CD4-positive, alpha-beta T cell treated with Interferon gamma for 1 hour (primary cell): ENCODE measurements around the gene TEPSIN.

ENCODE experiments used
- DNase-seq: peaks from one replicate; pipeline ENCODE4 v3.0.0-alpha.2; 2020

Gene TEPSIN

DNA sequence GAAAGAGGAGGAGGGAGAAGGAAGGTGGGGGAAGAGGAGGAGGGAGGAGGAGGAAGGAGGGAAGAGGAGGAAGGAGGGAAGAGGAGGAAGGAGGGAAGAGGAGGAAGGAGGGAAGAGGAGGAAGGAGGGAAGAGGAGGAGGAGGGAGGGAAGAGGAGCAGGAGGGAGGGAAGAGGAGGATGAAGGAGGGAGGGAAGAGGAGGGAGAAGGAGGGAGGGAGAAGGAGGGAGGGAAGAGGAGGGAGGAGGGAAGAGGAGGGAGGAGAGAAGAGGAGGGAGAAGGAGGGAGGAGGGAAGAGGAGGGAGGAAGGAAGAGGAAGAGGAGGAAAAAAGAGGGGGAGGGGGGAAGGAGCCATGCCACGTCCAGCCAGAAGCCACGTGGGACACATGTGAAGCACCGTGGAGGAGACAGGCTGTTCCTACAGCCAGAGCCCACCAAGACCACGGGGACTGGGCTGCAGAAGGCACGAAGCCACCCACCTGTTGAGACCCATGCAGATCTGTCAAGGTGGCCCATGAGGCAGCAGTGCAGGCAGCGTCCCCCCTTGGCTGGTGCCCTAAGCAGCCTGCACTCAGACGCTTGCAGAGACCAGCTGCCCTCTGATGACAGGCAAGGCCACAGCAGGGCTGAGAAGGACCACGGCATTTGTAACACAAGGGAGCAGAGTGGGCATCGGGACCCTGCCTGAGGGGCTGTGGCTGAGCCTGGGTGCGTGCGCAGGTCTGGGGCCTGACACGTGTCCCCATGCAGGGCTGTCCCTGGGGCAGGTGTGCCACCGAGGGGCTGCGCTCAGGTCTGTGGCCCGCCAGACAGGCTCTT is 10.6 kb upstream of the TEPSIN start:
- no peak for DNase-seq

DNA sequence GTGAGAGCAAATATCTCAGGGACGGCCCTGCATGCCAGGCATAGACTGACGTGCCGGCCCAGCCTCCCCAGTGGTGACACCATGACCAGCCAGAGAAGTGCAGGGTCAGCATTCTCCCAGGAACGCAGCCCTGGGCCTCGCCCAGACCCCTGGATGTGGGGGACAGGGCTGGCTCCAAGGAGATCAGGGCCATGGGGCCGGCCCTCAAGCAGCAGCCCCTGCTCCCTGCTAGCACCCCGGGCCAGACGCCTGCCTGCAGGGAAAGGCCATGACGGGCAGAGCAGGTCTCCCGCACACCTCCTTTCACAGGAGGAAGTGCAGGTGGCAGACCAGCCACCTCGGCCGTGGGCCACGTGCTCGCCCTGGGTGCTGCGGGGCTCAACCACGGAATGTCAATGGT is 9.8 kb upstream of the TEPSIN start:
- DNase-seq, result no peak

DNA sequence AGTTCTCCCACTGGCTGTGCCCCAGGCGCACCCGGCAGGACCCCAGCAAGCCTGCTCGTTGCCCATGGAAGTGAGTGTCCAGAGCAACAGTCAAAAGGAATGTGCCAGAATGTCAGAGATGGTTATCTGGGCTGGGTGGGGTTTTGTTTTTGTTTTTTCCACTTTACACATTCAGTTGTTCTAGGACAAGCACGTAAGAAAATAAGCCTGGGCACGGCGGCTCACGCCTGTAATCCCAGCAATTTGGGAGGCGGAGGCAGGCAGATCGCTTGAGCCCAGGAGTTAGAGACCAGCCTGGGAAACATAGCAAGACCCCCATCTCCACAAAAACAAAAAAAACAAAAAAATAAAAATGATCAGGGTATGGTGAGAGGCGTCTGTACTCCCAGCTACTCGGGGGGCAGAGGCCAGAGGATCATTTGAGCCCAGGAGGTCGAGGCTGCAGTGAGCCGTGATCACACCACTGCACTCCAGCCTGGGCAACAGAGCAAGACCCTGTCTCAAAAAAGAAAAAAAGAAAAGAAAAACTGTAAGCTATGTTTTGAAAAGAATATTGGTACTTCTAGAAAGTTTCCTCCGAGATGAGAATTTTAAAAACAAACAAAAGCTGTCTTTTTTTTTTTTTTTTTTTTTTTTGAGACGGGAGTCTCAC is 8.6 kb upstream of the TEPSIN start:
- DNase-seq, result no peak

DNA sequence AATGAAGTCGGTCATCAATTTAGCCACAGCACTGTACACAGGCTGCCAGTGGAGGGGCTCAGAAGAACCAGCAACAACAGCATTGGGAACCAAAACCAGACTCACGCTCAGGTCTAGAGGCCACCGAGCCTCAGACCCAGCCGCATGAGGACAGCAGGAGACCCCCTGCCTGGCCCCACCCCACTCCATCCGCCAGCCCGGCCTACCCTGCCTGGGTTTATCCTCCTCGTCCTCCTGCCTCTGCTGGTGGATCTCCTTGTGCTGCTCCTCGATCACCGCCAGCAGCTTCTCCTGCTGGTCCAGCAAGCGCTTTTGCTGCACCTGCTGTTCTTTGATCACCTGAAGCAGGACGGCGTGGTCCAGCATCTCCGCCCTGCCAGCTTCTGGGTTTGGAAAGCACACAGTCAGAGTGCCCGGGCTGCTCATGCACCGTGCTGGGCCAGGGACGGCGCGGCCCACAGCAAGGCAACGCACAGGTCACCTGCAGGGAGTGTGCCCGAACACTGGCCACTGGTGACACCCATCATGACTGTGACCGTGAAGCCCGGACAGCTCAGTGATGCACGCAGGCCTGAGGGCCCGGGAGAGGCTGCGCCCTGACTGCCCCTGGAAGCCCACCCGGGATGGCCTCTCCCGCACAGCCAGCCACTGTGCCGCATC is 8.0 kb upstream of the TEPSIN start:
- no peak for DNase-seq

DNA sequence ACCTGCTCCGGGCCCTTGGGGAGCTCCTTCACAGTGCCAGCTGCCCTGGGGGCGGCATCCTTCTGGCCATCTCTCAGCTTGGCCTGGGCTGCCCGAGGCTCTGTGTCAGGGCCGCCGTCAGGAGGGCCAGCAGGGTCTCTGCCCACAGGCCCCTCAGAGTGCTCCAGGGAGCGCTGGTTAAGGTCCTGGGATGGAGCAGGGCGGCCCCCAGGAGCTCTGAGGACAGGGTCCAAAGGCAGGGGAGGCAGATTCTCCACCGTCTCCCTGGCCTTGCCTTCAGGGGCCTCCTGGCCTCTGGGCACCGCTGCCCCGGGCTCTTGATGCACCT is 7.5 kb upstream of the TEPSIN start:
- DNase-seq, result no peak

DNA sequence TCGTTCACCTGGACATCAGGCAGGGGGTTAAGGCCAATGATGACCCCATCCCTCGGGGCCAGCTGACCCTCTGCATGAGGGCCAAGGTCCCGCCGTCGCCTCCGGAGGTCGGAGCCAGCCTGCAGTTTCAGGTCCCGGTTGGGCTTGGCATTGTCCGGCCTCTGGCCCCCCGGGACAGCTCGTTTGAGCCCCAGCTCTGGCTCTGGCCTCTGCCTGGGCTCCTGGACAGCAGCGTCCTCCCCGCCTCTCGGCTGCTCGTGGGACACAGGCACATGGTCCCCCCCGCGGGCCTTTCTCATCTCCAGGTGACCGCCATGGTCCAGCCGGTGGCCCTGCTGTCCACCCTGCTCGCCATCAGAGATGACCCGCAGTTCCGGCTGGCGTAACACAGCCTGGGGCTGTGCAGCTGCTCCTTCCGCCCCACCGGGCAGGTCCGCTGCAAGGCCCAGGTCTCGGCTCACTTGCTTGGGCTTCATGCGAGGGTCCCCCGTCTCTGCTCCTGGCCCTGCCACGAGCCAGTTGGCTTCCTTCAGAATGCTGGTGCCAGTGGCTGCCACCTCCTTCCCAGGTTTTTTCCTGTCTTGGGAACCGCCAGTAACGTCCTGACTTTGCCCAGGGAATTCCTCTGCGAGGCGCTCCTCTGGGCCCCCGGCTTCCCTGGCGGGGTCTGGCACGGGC is 6.9 kb upstream of the TEPSIN start:
- no peak for DNase-seq

DNA sequence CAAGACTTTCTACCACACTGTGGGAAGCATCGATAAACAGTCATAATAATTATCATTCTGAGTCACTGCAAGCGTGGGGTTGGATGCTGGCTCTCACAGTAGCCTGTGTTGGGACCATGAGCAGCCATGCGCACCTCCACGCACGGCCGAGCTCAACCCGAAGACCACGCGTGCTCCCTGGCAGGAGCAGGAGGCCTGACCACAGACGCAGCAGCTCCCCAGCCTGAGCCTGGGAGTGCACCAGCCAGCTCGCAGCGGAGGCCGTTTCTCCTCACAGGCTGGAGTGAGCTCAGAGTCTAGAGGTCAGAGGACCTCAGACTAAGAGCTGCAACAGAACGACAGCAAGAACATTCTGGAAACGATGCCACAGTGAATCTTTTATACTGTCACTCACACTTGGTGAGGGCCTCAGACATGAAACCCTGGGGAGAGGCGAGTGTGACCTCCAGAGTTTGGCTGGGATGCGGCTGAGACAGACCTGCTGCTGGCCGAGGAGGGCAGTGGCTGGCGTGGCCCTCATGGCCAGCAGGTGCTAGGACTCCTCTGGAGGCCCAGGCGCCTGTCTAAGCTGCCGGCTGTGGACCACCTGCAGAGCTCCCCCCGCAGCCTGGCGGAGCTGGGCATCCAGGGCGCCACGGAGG is 6.3 kb upstream of the TEPSIN start:
- DNase-seq, result no peak

DNA sequence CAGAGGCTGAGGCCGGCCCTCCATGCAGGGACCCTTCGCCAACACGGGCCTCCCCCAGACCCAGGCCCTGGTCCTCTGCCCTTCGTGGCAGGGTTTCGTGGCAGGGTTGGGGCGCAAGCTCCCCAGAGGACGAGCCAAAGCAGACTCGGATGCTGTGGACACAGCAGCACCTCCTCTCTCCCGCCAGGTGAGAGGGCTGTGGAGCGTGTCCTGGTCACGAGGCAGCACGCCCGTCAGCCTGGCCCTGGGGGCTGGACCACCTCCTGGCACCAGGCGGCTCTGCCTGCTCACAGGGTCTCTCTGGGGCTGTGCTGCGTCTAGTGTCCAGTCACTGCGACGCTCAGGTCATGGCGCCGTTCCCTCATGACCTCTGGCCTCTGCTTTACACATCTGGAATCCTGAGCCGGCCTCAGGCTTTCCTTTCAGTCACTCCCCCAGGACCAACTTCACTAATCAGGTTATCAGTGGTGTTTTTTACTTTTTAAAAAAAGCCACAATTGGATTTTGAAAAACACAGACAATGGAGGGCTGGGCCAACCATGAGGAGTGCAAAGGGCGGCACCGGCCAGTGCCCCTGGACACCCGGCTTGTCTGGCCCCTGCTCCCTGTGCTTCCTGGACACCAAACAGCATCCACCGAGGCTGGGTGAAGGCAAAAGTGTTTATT is 5.6 kb upstream of the TEPSIN start:
- DNase-seq, result no peak

DNA sequence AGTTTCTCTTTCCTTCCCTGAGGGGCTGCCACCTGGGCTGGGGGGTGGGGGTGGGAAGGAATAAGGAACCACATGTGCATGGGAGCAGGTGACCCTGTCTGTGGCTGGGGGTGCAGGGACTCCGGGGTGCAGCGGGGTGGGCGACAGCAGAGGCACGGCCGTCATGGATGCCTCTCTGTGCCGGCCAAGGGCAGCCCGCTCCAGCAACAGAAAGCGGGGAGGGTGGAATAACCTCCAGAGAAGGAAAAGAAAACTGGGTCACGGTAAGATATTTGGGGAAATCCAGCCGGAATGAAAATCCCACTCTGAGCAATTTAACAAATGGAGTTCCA is 4.4 kb upstream of the TEPSIN start:
- no peak for DNase-seq

DNA sequence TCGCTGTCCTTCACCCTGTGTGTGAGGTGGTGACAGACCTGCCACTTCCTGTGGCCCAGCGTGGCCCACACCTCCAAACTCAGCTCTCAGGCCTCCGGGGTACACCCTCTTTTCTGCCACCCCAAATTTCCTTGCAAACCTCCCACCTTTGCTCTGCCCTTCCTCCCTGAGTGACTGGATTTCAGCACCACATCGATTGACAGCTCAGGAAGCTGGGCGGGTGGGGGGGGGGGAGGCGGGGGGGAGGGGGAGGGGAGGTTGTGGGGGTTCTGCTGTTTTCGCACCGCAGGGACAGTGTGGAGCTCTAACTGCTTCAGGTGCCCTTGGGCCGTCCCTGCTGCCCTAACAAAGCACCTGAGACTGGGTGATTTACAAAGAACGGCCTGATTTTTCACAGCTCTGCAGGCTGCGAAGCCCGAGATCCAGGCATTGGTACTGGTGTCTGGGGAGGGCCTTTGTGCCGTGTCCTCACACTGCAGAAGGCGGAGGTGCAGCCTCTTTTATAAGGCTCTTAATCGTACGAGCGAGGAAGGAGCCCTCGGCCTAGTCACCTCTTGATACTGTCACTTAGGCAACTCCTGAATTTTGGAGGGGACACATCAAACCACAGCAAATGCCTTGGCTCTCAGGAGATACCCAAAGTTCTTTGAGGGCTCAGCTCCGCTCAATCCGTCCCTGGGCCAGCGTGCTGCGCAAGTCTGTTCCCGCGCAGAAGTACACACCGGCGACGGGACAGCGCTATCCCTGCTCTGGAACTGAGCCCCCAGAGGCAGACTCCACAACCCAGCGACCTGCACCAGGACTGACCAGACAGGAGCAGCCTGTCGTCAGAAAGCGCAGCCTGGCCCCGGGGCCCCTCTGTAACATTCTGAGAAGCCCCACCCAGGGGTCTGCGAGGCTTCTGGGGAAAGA is 3.8 kb upstream of the TEPSIN start:
- DNase-seq, result no peak

DNA sequence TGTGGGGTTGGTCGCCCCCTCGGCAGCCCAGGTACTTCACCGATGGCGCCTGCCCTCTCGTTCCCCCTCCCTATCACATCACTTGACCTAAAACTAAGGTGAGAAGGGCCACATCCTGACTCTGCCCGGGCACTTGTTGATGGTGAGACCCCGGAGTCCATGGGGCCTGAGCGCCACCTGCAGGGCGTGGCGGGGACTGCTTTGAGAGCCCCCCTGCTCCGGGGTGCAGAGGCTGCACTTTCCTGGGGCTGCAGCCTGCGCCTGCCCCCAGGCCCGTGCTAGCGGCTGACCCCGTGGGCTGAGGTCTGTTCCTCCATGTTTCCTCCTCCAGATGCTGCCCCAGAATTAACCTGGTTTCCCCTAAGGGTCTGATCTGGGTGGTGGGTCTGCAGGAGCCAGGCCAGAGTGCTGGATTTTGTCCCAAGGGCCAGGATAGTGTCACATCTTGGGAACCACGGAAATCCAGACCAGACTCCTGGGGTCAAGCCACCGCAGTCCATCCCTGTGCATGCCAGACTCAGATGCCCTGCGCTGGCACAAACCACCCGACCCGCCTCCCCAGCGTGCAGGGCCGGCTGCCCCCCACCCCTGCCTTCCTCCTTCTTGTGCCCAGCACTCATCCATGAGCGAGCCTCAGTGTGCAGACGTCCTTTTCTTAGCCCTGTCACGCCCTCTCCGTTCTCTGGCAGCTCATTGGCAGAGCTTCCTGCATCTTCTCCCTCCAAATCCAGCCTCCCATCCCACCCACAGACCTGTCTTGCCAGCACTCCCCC is 3.0 kb upstream of the TEPSIN start:
- peak; percentile 52 for DNase-seq

DNA sequence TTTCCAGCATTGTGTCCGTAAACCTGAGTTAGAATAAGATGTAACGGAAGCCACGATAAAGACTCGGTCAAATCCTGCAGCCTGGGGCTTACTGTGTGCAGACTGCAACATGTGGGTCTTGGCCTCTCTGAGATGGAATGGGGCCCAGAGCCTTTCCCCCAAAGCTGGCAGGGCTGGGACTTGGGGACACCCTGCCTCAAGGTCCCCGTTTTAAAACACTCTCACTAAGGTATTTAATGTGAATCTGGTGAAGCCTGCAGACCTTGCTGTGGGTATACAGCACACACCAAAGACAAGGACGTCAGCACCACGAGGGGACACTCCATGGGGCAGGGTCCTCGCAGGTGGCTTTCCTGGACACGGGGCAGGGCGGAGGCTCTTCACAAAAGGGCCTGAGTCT is 2.3 kb upstream of the TEPSIN start:
- no peak for DNase-seq

DNA sequence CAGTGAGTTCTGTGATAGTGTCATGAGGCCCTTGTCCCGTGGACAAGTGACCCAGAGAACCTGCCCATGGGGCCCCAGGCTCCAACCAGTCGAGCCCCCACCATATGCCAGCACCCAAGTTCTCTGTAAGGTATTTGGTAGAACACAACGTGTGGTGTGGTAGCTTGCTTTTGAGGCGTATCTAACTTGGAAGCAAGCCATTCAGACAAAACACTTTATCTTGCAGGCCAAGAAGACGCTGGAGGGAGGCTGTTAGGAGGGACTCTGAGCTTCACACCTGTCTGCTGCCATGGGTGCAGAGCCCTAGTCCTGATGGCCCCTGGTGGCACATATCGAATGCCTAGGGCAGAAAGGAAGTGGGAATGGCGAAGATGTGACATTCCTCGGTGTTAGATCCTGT is 1.9 kb upstream of the TEPSIN start:
- DNase-seq, result no peak

DNA sequence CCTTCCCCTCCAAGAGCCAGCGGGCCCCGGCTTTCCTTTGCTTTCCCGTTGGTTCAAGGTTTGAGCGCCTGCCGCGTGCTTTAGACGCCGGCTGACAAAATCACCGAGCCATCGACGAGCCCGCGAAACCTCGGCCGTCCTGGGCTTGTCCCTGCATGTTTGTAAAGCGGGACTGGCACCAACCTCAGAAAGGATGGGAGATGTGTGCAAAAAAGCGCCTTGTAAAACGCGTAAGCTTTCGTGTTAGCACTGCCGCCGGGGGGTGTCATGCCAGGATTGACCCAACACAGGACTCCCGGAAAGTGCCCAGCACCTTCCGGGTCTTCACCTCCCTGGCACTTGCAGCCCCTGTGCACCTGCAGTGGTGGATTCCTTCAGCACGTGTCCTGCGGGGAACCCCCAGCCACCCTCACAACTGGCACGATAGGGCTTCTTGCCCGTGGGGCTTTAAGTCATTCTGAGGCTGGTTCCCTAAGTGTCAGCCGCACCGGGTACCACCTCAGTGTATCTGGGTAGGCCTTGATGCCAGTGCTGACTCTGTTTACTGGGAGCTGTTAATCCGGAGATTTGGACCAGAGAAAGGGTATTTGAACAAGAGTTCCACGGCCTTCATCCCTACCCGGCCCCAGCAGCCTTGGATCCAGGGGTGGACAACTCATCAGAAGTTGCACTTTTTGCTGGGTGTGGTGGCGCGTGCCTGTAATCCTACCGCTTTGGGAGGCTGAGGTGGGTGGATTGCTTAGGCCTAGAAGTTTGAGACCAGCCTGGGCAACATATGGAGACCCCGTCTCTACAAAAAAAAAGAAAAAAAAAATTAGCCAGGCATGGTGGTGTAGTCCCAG is 1.1 kb upstream of the TEPSIN start:
- DNase-seq, result peak; percentile 35

DNA sequence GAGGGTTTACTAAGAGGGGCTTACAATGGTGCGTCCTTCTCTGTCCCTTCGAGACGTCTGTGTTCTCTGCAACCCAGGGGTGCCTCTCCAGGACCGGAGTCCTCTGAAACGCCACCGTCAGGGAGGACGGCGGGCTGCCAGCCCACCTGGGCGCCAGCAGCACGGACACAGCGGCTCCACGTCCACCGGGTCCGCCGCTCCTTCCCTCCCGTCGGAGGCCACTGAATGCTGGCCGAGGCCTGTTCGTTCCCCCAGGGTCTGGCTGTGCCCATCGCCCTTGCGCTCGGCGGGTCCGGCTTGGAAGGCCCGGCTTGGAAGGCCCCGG is 403 bp downstream of the TEPSIN start:
- no peak for DNase-seq

DNA sequence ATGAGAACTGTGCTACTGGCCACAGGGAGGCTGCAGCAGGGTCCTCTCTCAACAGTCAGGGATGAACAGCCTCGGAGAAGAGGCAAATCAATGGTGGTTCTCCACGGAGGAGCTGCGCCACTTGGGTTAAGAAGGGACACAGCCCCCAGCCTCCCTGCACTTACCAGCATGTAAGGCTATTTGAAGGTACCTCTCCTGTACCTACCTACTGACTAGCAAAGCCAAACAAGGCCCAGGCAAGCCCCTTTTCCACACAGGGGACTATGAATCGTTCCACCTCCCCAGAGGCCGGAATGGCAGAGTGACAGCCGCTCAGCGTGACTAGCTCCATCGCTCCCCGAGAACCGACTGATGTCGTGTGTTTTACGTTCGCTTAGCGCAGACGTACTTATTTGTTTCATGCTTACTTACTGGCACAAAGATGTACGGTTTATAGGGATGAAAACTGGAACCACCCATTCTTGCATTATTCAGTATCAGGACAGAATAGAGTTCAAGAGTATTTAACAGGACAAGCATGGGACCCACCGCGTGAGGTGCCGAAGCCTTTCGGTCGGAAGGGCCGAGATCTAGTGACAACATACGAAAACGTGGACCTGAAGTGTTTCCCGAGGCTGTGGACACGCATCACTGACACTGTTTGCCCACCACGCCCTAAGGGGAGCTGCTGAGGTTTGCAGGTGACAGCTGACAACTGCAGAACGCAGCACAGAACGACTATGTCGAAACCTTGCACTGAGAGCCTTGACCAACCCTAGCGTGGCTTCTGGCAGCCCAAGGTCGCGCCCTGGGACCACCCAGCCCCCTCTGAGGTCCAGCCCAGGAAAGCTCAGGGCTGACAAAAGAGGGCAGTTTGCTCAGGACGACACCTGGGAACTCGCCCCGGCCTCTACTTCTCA is 1.0 kb downstream of the TEPSIN start:
- DNase-seq, result no peak

DNA sequence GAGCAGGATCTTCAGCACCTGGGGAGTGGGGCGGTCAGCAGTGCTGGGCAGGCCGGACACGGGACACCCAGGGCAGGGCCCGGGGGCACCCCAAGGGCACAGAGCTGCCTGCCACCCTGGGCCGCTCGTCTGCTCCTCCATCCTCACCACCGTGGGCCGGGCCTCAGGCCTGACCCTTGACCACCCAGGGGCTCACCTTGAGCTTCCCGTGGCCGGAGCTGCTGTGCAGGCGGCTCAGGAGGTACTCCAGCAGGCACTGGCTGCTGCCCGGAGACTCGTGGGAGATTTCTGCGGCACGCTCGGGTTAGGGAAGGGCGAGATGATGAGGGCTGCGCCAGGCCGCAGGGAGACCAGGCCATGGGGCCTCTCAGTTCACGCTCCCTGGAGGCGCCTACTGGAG is 2.1 kb downstream of the TEPSIN start:
- DNase-seq, result no peak

DNA sequence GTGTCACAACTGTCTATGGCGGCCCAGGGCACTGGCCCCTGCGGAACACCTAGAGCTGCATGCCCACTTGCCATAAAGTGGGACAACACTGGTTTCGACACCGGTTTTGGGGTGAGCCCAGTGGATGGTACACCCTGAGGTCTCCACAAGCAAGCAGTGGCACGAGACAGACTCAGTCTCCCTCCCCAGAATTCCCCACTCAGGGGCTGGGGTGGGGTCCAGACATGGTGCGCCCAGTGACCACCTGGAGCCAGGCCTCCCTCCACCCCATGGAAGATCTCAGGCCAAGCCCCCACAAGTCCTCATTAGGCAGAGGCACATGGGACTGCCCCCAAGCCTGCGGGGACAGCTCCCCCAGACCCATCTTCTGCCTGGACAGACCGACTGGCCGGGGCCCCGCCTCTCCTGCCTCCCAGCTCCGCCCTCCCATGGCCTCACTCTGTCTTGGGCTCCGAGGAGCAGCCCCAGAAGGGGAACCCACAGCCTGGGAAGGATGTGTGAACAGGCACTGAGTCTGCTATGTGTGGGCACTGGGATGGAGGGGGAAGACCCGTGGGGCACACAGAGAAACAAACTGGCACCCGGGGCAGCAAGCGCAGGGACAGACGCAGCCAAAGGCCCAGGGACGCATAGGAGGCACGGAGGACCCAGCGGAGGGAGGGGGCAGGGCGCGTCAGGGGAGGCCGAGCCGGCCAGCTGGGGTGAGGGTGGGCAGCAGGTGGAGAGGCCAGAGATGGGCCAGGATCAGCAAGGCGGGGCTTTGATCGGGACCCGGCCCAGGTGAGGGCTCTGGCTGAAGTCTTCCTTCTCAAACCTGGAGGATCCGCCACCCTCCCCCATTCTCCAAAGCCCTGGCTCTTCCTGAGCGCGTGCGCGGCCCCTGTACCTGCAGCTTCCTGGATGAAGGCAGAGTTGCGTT is 2.8 kb downstream of the TEPSIN start:
- DNase-seq, result no peak
